AG09309 (cell line): ENCODE data around the gene CPN2.

Experiments used
- DNase-seq: peaks from one replicate; pipeline ENCODE4 v3.0.0-alpha.2; 2010; ENCODE audit warnings: low read depth
- H3K4me3 ChIP-seq: 2 replicates; pipeline ENCODE4 v1.5.1; 2011; ENCODE audit warnings: mild to moderate bottlenecking, low read depth, low read length, moderate library complexity; ENCODE audit not compliant: control insufficient read depth
- TF ChIP-seq, protein P1 (sequence below): IDR thresholded peaks from 2 replicates; pipeline ENCODE4 v1.5.1; 2011; ENCODE audit warnings: mild to moderate bottlenecking, low read depth, low read length, inconsistent platforms; ENCODE audit not compliant: insufficient read depth, control insufficient read depth; ENCODE audit errors: missing control alignments

The CPN2 gene

DNA sequence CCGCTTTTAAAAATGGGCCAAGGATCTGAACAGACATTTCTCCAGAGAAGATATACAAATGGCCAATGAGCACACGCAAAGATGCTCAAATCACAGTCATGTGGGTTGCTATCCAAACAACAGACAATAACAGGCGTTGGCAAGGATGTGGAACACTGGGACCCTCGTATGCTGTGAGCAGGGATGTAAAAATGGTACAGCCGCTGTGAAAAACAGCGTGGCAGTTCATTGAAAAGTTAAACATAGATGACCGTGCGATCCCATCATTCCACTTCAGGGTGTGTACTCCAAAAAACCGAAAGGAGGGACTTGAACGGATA lies 25.1 kb upstream of the CPN2 start:
- TF ChIP-seq, protein P1, sequence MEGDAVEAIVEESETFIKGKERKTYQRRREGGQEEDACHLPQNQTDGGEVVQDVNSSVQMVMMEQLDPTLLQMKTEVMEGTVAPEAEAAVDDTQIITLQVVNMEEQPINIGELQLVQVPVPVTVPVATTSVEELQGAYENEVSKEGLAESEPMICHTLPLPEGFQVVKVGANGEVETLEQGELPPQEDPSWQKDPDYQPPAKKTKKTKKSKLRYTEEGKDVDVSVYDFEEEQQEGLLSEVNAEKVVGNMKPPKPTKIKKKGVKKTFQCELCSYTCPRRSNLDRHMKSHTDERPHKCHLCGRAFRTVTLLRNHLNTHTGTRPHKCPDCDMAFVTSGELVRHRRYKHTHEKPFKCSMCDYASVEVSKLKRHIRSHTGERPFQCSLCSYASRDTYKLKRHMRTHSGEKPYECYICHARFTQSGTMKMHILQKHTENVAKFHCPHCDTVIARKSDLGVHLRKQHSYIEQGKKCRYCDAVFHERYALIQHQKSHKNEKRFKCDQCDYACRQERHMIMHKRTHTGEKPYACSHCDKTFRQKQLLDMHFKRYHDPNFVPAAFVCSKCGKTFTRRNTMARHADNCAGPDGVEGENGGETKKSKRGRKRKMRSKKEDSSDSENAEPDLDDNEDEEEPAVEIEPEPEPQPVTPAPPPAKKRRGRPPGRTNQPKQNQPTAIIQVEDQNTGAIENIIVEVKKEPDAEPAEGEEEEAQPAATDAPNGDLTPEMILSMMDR: no peak
- no peak for DNase-seq
- H3K4me3 ChIP-seq: no peak overlapping the region

DNA sequence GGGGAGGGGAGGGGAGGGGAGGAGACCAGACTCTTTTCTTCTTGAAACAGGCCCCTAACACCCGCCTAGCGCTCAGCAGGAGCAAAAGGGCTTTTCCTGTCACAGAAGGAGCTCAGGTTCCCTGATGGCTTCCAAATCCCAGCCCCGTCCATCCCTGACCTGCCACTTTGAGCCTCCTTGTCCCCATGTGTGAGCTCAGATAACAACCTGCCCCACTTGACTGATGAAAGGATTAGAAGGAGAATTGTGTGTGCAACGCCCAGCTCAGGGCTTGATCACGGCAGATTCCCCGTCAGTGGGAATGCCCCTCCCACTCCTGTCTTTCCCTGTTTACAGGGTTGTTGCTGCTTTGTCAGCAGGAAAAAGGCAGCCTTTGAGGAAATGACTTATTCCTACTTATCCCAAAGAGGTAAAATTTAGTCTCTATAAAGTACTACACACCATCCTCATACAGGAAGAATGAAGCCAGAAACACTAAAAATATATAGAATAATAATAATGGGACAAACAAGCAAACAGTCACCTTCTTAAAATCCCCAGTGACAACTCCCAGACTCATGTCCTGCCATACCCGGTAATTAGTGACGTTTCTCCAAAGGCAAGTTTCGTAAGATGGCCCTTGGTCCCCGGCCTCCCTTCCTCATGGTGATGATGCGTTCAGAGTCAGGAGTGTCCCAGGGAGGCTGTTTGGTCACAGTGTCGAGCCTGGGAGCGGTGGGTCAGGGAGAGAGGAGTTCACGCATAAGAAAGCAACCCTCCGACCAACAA lies 24.5 kb upstream of the CPN2 start:
- TF ChIP-seq, protein P1: no peak
- no peak for DNase-seq

DNA sequence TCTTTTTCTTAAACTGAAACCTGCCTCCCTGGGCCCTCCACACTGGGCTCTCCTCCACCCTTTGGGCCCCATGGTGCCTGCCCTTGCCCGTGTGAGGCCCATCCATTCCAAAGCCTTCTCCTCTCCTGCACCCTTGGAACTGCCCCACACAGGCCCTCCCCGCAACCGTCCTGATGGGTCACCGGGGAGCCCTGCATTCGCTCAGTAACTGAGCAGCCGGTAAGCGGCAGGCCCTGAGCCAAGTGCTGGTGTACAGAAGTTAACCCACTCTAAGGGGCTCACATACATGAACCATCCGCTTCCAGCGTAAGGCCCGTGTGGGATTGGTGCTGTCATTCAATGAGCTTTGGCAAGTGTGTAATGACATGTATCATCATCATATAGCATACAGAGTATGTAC lies 23.8 kb upstream of the CPN2 start:
- H3K4me3 ChIP-seq: no peak overlapping the region
- no peak for DNase-seq
- TF ChIP-seq, protein P1: no peak

More for the DNA sequence above, 24.5 kb upstream of the CPN2 start:
- no peak overlapping the region for H3K4me3 ChIP-seq

DNA sequence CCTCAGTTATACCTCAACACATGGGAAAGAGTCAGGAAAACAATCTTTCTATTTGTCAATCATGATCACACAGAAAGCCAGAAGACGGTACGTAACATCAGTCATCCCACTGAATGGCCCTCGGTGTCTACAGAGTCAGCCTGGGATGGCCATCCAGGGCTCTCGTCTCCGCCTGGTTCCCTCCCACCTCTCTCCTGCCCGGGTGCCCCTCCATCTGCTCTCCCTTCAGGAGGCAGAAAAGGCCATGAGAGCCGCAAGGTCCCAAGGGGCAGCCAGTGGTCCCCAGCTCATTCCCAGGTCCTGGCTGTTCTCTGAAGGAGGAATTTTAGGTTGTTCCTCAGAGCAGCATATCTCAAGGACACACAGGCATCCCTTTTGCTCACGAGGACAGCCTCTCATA lies 22.8 kb upstream of the CPN2 start:
- DNase-seq: no peak
- TF ChIP-seq, protein P1: no peak
- no peak overlapping the region for H3K4me3 ChIP-seq

DNA sequence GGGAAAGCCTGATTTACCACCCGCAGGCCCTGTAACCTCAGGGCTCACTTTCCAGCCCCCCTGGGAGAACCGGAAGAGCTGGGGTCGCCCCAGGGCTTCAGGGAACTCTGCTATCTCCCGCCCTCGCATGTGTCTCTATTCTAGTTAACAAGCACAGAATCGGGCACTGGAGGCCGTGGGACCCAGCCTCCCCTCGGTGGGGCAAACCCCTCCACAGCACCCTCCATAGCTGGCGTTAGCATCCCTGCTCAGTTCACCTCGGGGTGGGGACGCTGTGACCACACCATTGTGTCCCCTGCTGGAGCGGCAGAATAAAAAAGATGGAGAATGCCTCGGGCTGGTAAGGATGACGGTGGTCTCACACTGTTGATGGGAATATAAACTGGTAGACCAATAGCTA lies 21.9 kb upstream of the CPN2 start:
- no peak for DNase-seq
- no peak overlapping the region for H3K4me3 ChIP-seq
- TF ChIP-seq, protein P1: no peak

DNA sequence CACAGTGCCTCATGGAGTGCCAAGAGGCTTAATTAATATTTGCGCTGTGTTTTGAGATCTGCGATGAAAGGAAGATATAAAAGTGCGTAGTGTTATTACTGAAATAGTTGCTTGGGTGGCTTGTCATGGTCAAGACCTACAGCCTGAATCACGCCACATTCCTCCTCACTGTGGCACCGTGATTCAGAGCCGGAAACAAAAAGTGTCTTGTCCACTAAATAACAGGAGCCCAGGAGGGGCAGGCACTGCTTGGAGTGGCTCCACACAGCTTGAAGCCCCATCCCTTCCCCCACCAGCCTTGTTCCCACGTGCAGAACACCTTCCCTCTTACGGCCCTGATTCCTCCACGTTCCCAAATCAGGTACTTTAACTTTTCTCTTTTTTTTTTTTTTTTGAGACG lies 19.6 kb upstream of the CPN2 start:
- DNase-seq: no peak
- TF ChIP-seq, protein P1: no peak
- no peak overlapping the region for H3K4me3 ChIP-seq
